ENCODE measurements around the gene PDSS2.
"Not testable (repeated sequence)": the region's sequence is repeated elsewhere in the genome, so short reads cannot be mapped to it uniquely, and the experiment has no call there.

Gene PDSS2

DNA sequence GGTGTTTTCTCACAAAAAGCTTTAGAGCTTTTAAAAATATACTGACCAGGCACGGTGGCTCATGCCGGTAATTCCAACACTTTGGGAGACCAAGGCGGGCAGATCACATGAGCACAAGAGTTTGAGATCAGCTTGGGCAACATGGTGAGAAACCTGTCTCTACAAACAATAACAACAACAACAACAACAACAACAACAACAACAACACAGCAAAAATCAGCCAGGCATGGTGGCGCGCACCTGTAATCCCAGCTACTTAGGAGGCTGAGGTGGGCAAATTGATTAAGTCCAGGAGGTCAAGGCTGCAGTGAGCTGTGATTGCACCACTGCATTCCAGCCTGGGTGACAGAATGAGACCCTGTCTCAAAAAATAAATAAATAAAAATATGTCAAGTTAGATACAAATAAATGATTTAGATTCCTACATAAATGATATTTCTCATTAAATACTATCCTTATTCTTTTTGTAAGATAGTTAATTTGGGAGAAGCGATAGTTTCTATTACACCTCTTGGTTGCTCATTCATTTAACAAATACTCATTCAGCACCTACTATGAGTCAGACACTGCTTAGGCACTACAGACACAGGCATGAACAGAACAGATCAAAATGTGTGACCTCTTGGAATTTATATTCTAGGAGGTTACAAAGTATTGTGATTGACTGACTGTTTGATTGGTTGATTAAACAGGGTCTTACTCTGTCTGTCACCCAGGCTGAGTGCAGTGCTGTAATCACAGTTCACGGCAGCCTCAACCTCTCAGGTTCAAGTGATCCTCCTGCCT lies 260.5 kb downstream of the PDSS2 start:
- TF ChIP-seq, protein P1, sequence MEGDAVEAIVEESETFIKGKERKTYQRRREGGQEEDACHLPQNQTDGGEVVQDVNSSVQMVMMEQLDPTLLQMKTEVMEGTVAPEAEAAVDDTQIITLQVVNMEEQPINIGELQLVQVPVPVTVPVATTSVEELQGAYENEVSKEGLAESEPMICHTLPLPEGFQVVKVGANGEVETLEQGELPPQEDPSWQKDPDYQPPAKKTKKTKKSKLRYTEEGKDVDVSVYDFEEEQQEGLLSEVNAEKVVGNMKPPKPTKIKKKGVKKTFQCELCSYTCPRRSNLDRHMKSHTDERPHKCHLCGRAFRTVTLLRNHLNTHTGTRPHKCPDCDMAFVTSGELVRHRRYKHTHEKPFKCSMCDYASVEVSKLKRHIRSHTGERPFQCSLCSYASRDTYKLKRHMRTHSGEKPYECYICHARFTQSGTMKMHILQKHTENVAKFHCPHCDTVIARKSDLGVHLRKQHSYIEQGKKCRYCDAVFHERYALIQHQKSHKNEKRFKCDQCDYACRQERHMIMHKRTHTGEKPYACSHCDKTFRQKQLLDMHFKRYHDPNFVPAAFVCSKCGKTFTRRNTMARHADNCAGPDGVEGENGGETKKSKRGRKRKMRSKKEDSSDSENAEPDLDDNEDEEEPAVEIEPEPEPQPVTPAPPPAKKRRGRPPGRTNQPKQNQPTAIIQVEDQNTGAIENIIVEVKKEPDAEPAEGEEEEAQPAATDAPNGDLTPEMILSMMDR (conservative IDR thresholded peaks at IDR 0.05), result no peak

DNA sequence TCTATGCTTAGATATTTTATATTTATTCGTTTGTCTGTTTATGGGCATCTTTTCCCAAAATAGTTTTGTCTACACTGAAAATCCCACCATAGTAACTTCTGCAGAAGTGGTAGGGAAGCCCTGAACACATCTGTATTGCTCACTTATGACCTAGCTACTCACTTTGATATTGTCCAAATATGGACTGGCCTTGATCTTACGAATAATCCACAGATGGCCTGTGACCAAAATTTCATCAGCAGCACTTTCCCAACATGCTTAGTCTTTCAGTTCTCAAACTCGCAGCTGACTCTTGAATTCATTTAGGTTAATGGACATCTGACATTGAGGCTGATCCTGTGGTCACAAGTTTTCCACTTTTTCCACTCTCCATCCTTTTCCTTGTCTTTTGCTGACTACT lies 263.2 kb downstream of the PDSS2 start:
- no peak overlapping the region for H3K27ac ChIP-seq
- TF ChIP-seq, protein P1 (conservative IDR thresholded peaks at IDR 0.05), result no peak

More for the DNA sequence above, 260.5 kb downstream of the PDSS2 start:
- no peak overlapping the region for H3K27ac ChIP-seq

DNA sequence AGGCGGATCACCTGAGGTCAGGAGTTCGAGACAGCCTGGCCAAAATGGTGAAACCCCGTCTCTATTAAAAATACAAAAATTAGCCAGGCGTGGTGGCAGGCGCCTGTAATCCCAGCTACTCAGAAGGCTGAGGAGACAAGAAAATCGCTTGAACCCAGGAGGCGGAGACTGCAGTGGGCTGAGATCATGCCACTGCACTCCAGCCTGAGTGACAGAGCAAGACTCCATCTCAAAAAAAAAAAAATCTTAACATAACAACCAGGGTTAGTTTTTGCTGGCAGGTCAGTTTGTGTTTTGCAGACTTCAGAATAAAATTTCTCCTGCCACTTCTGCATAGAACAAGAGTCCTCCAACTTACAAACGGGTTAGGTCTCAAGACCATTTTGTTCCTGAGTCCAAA lies 264.6 kb downstream of the PDSS2 start:
- not testable (repeated sequence) for H3K27ac ChIP-seq

- TF ChIP-seq, protein P1 (conservative IDR thresholded peaks at IDR 0.05), result no peak
These were observed 266.5 kb downstream of the PDSS2 start for GRCh38 chr6:107192830-107193229.

DNA sequence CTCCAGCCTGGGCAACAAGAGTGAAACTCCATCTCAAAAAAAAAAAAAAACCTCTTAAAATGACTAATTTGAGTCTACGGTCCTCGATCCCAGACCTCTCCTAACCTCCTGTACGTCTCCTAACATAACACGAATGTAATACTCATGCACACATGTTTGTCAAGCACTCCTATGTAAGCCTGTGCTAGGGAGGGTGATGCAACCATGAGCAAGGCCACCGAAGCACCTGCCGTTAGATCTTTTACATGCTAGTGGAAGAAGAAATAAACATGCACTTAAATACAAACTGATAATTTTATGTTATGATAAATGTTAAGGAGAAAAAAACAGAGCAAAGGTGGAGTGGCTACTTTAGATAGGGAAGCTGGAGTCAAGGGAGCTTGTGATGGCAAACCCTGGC lies 271.7 kb downstream of the PDSS2 start:
- TF ChIP-seq, protein P1 (conservative IDR thresholded peaks at IDR 0.05), result no peak
- H3K27ac ChIP-seq, result no peak overlapping the region

More at GRCh38 chr6:107192830-107193229, 266.5 kb downstream of the PDSS2 start:
- no peak overlapping the region for H3K27ac ChIP-seq

- H3K27ac ChIP-seq, result peak overlapping the region; percentile 70
- TF ChIP-seq, protein P1 (conservative IDR thresholded peaks at IDR 0.05), result no peak
These were observed 273.3 kb downstream of the PDSS2 start for GRCh38 chr6:107186047-107186446.

GRCh38 chr6:107185391-107185970 lies 273.9 kb downstream of the PDSS2 start:
- TF ChIP-seq, protein P1 (conservative IDR thresholded peaks at IDR 0.05), result peak; percentile 83
- peak overlapping the region; percentile 70 for H3K27ac ChIP-seq

DNA sequence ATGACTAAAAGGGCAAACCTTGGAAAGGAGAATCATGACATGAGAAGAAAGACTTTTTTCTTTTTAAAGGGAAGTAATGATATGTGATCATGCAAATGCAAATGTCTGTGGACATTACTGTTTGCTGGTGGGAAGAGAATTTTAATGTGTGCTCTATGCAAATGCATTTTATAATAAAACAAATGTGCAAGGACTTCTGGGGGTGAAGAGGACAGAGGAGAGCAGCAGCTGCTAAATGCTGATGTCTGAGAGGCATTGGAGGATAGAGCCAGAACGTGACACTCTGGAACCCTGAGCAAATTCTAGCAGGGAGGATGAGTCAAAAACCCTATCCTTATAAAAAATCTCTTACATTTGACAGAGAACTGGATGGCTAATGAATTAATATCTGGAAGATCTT lies 274.9 kb downstream of the PDSS2 start:
- H3K27ac ChIP-seq, result no peak overlapping the region
- TF ChIP-seq, protein P1 (conservative IDR thresholded peaks at IDR 0.05), result no peak

Data from VCaP (cell line).